Transverse colon (tissue), 3 donors: ENCODE measurements around the gene FNBP1L.

Experiments
- POLR2A ChIP-seq: fragments of 450-650 bp; IDR thresholded peaks from one replicate; pipeline ENCODE4 v1.6.1; 2016; ENCODE audit warnings: antibody characterized with exemption, mild to moderate bottlenecking, moderate library complexity
- POLR2AphosphoS5 ChIP-seq, 3 donors: sonication (generic); formaldehyde crosslinking; IDR thresholded peaks; one replicate each; pipeline ENCODE4 v1.6.1; 2016; ENCODE audit warnings: antibody characterized with exemption in 3 of 3

GRCh38 chr1:93519199-93519829 lies 71.4 kb downstream of the FNBP1L start:
- no peak for TF ChIP-seq POLR2A
- peak in 1 of 3 donors; percentile 41 for TF ChIP-seq POLR2AphosphoS5 (IDR thresholded peaks at IDR 0.05)
